ENCODE measurements around the gene ARHGAP30. TPM values are rescaled to one million over a fixed set of nuclear protein-coding genes. Genes with fewer than 3 reads are reported as not detected.

ARHGAP30 gene
- total RNA-seq, 2 experiments from 2014 or later: 277 to 281 TPM

GRCh38 chr1:161009602-161010211 lies 60.0 kb downstream of the ARHGAP30 start:
- Mint-ChIP-seq H3K36me3 (ENCODE audit: low read depth) (peaks cover 3% of the 10 kb centered on the region), H3K9me3 (ENCODE audit: insufficient read depth) (no peaks in the 10 kb centered on the region), H3K27ac (no peak overlapping the region), H3K4me1 (ENCODE audit: low read depth) (peaks cover 24% of the 10 kb centered on the region), H3K27me3 (ENCODE audit: low read depth) (no peaks in the 10 kb centered on the region), H3K4me3 (no peak overlapping the region)
- DNase-seq: no peak
- ATAC-seq: no peak
- CTCF ChIA-PET: interaction anchor here (0.6 to 1.4 kb wide), 4 partner anchors 12 to 276 kb away, joined by 3 to 7 read pairs (median 4); partner anchors contain the start of gene F11R
- POLR2A ChIA-PET: no interaction called here

GRCh38 chr1:161008869-161009510 lies 60.7 kb downstream of the ARHGAP30 start:
- no peak for DNase-seq
- H3K9me3 Mint-ChIP-seq (ENCODE audit: insufficient read depth): no peaks in the 10 kb centered on the region
- ATAC-seq: no peak
- ChIA-PET POLR2A (no interaction called here), CTCF (interaction anchor here (0.7 to 3.7 kb wide), 4 partner anchors 12 to 37 kb away, joined by 3 to 17 read pairs (median 3); partner anchors contain the start of gene USF1)
- H3K27me3 Mint-ChIP-seq (ENCODE audit: low read depth): no peaks in the 10 kb centered on the region
- H3K4me1 Mint-ChIP-seq (ENCODE audit: low read depth): peaks cover 20% of the 10 kb centered on the region
- peaks cover under 1% of the 10 kb centered on the region for H3K36me3 Mint-ChIP-seq (ENCODE audit: low read depth)
- no peak overlapping the region for H3K4me3 Mint-ChIP-seq
- H3K27ac Mint-ChIP-seq: no peak overlapping the region

- H3K4me1 Mint-ChIP-seq (ENCODE audit: low read depth): peaks cover 7% of the 10 kb centered on the region
- no peaks in the 10 kb centered on the region for H3K9me3 Mint-ChIP-seq (ENCODE audit: insufficient read depth)
- DNase-seq: no peak
- ATAC-seq: no peak
- H3K4me3 Mint-ChIP-seq: no peak overlapping the region
- ChIA-PET CTCF (interaction anchor here (0.6 to 3.7 kb wide), 3 partner anchors 10 to 91 kb away, joined by 3 to 17 read pairs (median 3); partner anchors contain the start of gene KLHDC9), POLR2A (no interaction called here)
- no peaks in the 10 kb centered on the region for H3K36me3 Mint-ChIP-seq (ENCODE audit: low read depth)
- no peaks in the 10 kb centered on the region for H3K27me3 Mint-ChIP-seq (ENCODE audit: low read depth)
- no peak overlapping the region for H3K27ac Mint-ChIP-seq
These were observed 62.3 kb downstream of the ARHGAP30 start for GRCh38 chr1:161007369-161007768.

GRCh38 chr1:161006563-161006962 lies 63.1 kb downstream of the ARHGAP30 start:
- Mint-ChIP-seq H3K27me3 (ENCODE audit: low read depth) (no peaks in the 10 kb centered on the region), H3K9me3 (ENCODE audit: insufficient read depth) (no peaks in the 10 kb centered on the region), H3K4me3 (no peak overlapping the region), H3K36me3 (ENCODE audit: low read depth) (no peaks in the 10 kb centered on the region), H3K4me1 (ENCODE audit: low read depth) (peaks cover 2% of the 10 kb centered on the region), H3K27ac (no peak overlapping the region)
- ATAC-seq (no peak), DNase-seq (no peak)
- ChIA-PET POLR2A (no interaction called here), CTCF (interaction anchor here (1.0 to 3.7 kb wide), 2 partner anchors 9 to 92 kb away, joined by 3 to 17 read pairs; partner anchors contain the start of gene KLHDC9)

GRCh38 chr1:161001525-161001924 lies 68.2 kb downstream of the ARHGAP30 start:
- no peaks in the 10 kb centered on the region for H3K4me1 Mint-ChIP-seq (ENCODE audit: low read depth)
- DNase-seq: no peak
- H3K27me3 Mint-ChIP-seq (ENCODE audit: low read depth): no peaks in the 10 kb centered on the region
- CTCF ChIA-PET: interaction anchor here (1.4 kb wide), 1 partner anchor 95 kb away, joined by 5 read pairs; no protein-coding TSS in a partner anchor
- no peak for ATAC-seq
- no peak overlapping the region for H3K4me3 Mint-ChIP-seq
- POLR2A ChIA-PET: no interaction called here
- no peak overlapping the region for H3K27ac Mint-ChIP-seq
- H3K9me3 Mint-ChIP-seq (ENCODE audit: insufficient read depth): no peaks in the 10 kb centered on the region
- H3K36me3 Mint-ChIP-seq (ENCODE audit: low read depth): peaks cover 16% of the 10 kb centered on the region

- Mint-ChIP-seq H3K27me3 (ENCODE audit: low read depth) (no peaks in the 10 kb centered on the region), H3K9me3 (ENCODE audit: insufficient read depth) (no peaks in the 10 kb centered on the region), H3K27ac (no peak overlapping the region), H3K36me3 (ENCODE audit: low read depth) (peaks cover 16% of the 10 kb centered on the region), H3K4me3 (no peak overlapping the region), H3K4me1 (ENCODE audit: low read depth) (no peaks in the 10 kb centered on the region)
- ChIA-PET POLR2A (interaction anchor here (0.7 kb wide), 2 partner anchors 12 to 21 kb away, joined by 3 read pairs; partner anchors contain the start of gene F11R), CTCF (interaction anchor here (1.4 to 4.2 kb wide), 2 partner anchors 12 to 96 kb away, joined by 5 to 26 read pairs; no protein-coding TSS in a partner anchor)
- DNase-seq (no peak), ATAC-seq (no peak)
These were observed 68.8 kb downstream of the ARHGAP30 start for GRCh38 chr1:161000736-161001480.

- POLR2A ChIA-PET: no interaction called here
- Mint-ChIP-seq H3K4me1 (ENCODE audit: low read depth) (no peaks in the 10 kb centered on the region), H3K9me3 (ENCODE audit: insufficient read depth) (no peaks in the 10 kb centered on the region), H3K4me3 (no peak overlapping the region), H3K36me3 (ENCODE audit: low read depth) (peaks cover 16% of the 10 kb centered on the region), H3K27me3 (ENCODE audit: low read depth) (no peaks in the 10 kb centered on the region), H3K27ac (no peak overlapping the region)
- ATAC-seq: no peak
- CTCF ChIA-PET: interaction anchor here (4.2 kb wide), 1 partner anchor 10 kb away, joined by 26 read pairs; no protein-coding TSS in a partner anchor
- no peak for DNase-seq
These were observed 70.3 kb downstream of the ARHGAP30 start for GRCh38 chr1:160999376-160999775.

- Mint-ChIP-seq H3K9me3 (ENCODE audit: insufficient read depth) (no peaks in the 10 kb centered on the region), H3K27ac (no peak overlapping the region), H3K27me3 (ENCODE audit: low read depth) (no peaks in the 10 kb centered on the region), H3K36me3 (ENCODE audit: low read depth) (peaks cover 16% of the 10 kb centered on the region), H3K4me3 (no peak overlapping the region), H3K4me1 (ENCODE audit: low read depth) (no peaks in the 10 kb centered on the region)
- DNase-seq (peak; percentile 68), ATAC-seq (peak; percentile 84)
- CTCF ChIA-PET: interaction anchor here (0.6 to 5.8 kb wide), 31 partner anchors 8 to 325 kb away, joined by 3 to 100 read pairs (median 4); partner anchors contain the start of genes ARHGAP30, F11R, KLHDC9 and NECTIN4
- POLR2A ChIA-PET: interaction anchor here (0.6 to 1.6 kb wide), 7 partner anchors 16 to 160 kb away, joined by 3 to 5 read pairs (median 4); partner anchors contain the start of genes F11R and USF1
These were observed 72.2 kb downstream of the ARHGAP30 start for GRCh38 chr1:160997323-160998038.

Other genes with a start within 250 kb of the ARHGAP30 start
- gene CD244, start 207.0 kb downstream of the ARHGAP30 start, total RNA-seq: 10 to 100 TPM; 15.0 to 15.5 TPM
- gene ITLN1, start 184.7 kb downstream of the ARHGAP30 start, total RNA-seq: not detected
- not detected for gene ITLN2, start 115.1 kb downstream of the ARHGAP30 start, total RNA-seq
- 10 to 100 TPM; 13.7 to 18.4 TPM for gene F11R, start 48.7 kb downstream of the ARHGAP30 start, total RNA-seq
- gene TSTD1, start 30.9 kb downstream of the ARHGAP30 start, total RNA-seq: 10 to 100 TPM; 63.2 to 63.3 TPM
- gene USF1, start 23.9 kb downstream of the ARHGAP30 start, total RNA-seq: 10 to 100 TPM; 81.6 to 83.2 TPM
- gene NECTIN4, start 19.7 kb upstream of the ARHGAP30 start, total RNA-seq: not detected
- under 1 TPM; 0.61 to 0.91 TPM for gene KLHDC9, start 28.5 kb upstream of the ARHGAP30 start, total RNA-seq
- gene PFDN2, start 48.1 kb upstream of the ARHGAP30 start, total RNA-seq: 10 to 100 TPM; 66.3 to 68.0 TPM
- gene NIT1, start 48.2 kb upstream of the ARHGAP30 start, total RNA-seq: 10 to 100 TPM; 34.1 to 35.2 TPM
- 10 to 100 TPM; 34.5 to 36.3 TPM for gene DEDD, start 62.8 kb upstream of the ARHGAP30 start, total RNA-seq
- 100 to 1,000 TPM; 103 to 104 TPM for gene UFC1, start 84.1 kb upstream of the ARHGAP30 start, total RNA-seq
- 10 to 100 TPM; 29.2 to 32.0 TPM for gene USP21, start 89.6 kb upstream of the ARHGAP30 start, total RNA-seq
- gene PPOX, start 96.5 kb upstream of the ARHGAP30 start, total RNA-seq: 10 to 100 TPM; 37.7 to 38.5 TPM
- gene B4GALT3, start 107.6 kb upstream of the ARHGAP30 start, total RNA-seq: 10 to 100 TPM; 34.2 to 37.0 TPM
- 1 to 10 TPM in 1 of 2 experiments, under 1 TPM in 1; 0.82 to 2.1 TPM for gene ADAMTS4, start 129.2 kb upstream of the ARHGAP30 start, total RNA-seq
- gene NDUFS2, start 132.5 kb upstream of the ARHGAP30 start, total RNA-seq: 10 to 100 TPM; 73.6 to 76.8 TPM
- gene FCER1G, start 145.4 kb upstream of the ARHGAP30 start, total RNA-seq: 10 to 100 TPM; 12.0 to 14.0 TPM
- gene APOA2, start 153.7 kb upstream of the ARHGAP30 start, total RNA-seq: not detected
- 10 to 100 TPM; 19.1 to 22.0 TPM for gene TOMM40L, start 156.2 kb upstream of the ARHGAP30 start, total RNA-seq
- gene NR1I3, start 168.3 kb upstream of the ARHGAP30 start, total RNA-seq: not detected
- under 1 TPM; 0.34 to 0.40 TPM for gene PCP4L1, start 188.9 kb upstream of the ARHGAP30 start, total RNA-seq
- 1 to 10 TPM; 2.8 to 3.4 TPM for gene MPZ, start 240.1 kb upstream of the ARHGAP30 start, total RNA-seq
- 100 to 1,000 TPM; 151 to 163 TPM for gene SDHC, start 244.5 kb upstream of the ARHGAP30 start, total RNA-seq